Bronchial epithelial cell (primary cell): ENCODE data around the gene TMEM252. TPM values are rescaled to one million over a fixed set of nuclear protein-coding genes. Genes with fewer than 3 reads are reported as not detected.

Experiments used
- DNase-seq: peaks from one replicate; pipeline ENCODE4 v3.0.0-alpha.2; 2010; ENCODE audit warnings: low read depth
- FAIRE-seq: peaks from 2 replicates; lab custom pipeline; 2011; peaks lifted over from hg19 to GRCh38; lab: Jason Lieb, UNC
- H3K27me3 ChIP-seq: 2 replicates; pipeline ENCODE4 v1.5.1; 2011; ENCODE audit warnings: low read length; ENCODE audit not compliant: control insufficient read depth, insufficient read depth
- H3K36me3 ChIP-seq: 2 replicates; pipeline ENCODE4 v1.5.1; 2011; ENCODE audit warnings: low read length; ENCODE audit not compliant: control insufficient read depth, insufficient read depth
- H3K4me3 ChIP-seq: 2 replicates; pipeline ENCODE4 v1.5.1; 2011; ENCODE audit warnings: mild to moderate bottlenecking, low read depth, low read length, control low read depth
- total RNA-seq: library from RNA; depleted of rRNA; stranded (reverse); fragments of >200 nt; gene quantifications from 2 replicates; pipeline ENCODE4 v1.2.1, GENCODE V29; 2014
- TF ChIP-seq, protein P1 (sequence below): IDR thresholded peaks from 2 replicates; pipeline ENCODE4 v1.5.1; 2011; ENCODE audit warnings: mild to moderate bottlenecking, moderate library complexity, low read length, control low read depth, inconsistent platforms; ENCODE audit not compliant: insufficient read depth, severe bottlenecking

TMEM252 gene
- total RNA-seq, 1 donor from 2014 or later = not detected

- TF ChIP-seq, protein P1, sequence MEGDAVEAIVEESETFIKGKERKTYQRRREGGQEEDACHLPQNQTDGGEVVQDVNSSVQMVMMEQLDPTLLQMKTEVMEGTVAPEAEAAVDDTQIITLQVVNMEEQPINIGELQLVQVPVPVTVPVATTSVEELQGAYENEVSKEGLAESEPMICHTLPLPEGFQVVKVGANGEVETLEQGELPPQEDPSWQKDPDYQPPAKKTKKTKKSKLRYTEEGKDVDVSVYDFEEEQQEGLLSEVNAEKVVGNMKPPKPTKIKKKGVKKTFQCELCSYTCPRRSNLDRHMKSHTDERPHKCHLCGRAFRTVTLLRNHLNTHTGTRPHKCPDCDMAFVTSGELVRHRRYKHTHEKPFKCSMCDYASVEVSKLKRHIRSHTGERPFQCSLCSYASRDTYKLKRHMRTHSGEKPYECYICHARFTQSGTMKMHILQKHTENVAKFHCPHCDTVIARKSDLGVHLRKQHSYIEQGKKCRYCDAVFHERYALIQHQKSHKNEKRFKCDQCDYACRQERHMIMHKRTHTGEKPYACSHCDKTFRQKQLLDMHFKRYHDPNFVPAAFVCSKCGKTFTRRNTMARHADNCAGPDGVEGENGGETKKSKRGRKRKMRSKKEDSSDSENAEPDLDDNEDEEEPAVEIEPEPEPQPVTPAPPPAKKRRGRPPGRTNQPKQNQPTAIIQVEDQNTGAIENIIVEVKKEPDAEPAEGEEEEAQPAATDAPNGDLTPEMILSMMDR = no peak
- no peak for DNase-seq
- Histone ChIP-seq H3K27me3 (no peaks in the 10 kb centered on the region), H3K4me3 (no peak overlapping the region), H3K36me3 (no peaks in the 10 kb centered on the region)
- FAIRE-seq = no peak
Measured at GRCh38 chr9:68577774-68578591, 37.3 kb upstream of the TMEM252 start.

- TF ChIP-seq, protein P1 = no peak
- no peaks in the 10 kb centered on the region for H3K27me3 ChIP-seq
- no peak for FAIRE-seq
- DNase-seq = no peak
- H3K4me3 ChIP-seq = no peak overlapping the region
- H3K36me3 ChIP-seq = no peaks in the 10 kb centered on the region
Measured at GRCh38 chr9:68575817-68576216, 35.1 kb upstream of the TMEM252 start.

DNA sequence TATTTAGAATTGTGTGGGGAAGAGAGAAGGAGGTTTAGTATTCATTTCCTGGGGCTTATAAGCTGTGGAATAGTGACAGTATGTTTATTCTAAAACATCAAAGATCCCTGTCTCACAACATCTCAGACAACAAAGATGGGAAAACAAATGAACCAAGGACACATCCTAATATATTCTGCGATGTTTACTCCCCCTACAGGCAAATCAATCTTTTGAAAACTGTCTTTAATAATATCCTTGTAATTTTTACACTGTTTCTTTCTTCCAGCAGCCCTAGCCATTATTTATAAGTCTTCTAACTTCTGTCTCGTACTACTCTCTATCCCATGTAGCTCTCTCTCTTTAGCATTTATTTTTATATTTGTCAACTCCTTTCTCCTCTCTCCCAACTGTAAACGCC lies 33.5 kb upstream of the TMEM252 start:
- H3K27me3 ChIP-seq = no peaks in the 10 kb centered on the region
- FAIRE-seq (no peak), DNase-seq (no peak)
- TF ChIP-seq, protein P1 = peak; percentile 5
- H3K36me3 ChIP-seq = no peaks in the 10 kb centered on the region
- H3K4me3 ChIP-seq = no peak overlapping the region

DNA sequence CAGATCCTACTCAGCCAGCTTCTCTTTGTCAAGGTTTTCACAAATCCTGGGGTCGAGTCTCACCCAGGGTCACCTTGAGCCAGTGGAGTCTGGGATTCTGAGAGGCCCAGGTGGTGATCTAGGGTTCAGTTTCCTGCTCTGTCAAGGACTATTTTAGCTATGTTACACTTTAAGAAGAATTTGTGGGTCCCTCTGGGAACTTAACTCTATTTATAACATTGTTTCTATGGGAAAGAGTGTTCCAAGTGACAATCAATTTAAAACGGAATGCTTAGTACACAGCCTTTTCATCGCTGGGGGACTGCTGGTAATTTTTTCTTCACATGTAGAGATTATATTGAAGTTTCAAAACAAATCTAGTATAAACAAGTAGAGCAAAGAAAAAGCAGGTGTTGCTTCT lies 26.9 kb upstream of the TMEM252 start:
- FAIRE-seq = no peak
- no peaks in the 10 kb centered on the region for H3K27me3 ChIP-seq
- TF ChIP-seq, protein P1 = no peak
- H3K4me3 ChIP-seq = no peak overlapping the region
- H3K36me3 ChIP-seq = no peaks in the 10 kb centered on the region
- DNase-seq = no peak

DNA sequence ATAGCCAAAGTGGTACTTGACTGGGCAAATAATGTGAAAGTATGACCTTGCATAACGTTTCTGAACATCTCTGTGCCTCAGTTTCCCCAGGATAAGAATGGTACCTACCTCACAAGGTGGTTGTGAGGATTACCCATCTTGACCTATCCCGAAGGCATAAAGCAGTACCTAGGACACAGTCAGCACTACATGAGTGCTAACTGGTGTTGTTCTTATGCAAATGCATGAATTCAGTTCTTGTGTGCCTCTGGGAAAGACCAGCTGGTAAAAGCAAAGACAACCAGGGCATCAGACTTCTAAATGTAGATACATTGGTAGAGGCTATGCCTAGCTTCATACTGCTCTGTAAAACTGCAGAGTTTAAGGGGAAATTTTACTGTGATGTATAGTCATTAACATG lies 21.8 kb upstream of the TMEM252 start:
- Histone ChIP-seq H3K27me3 (no peaks in the 10 kb centered on the region), H3K4me3 (no peak overlapping the region), H3K36me3 (no peaks in the 10 kb centered on the region)
- TF ChIP-seq, protein P1 = no peak
- DNase-seq = no peak
- no peak for FAIRE-seq
